M059J (cell line): ENCODE measurements around the gene CEL. TPM values are rescaled to one million over a fixed set of nuclear protein-coding genes. Genes with fewer than 3 reads are reported as not detected.
"Not testable (repeated sequence)": the region's sequence is repeated elsewhere in the genome, so short reads cannot be mapped to it uniquely, and the experiment has no call there.

Experiments
- DNase-seq: peaks from one replicate; pipeline ENCODE4 v3.0.0-alpha.2; 2012; ENCODE audit warnings: low read depth
- total RNA-seq: library from RNA; depleted of rRNA; stranded (reverse); fragments of >200 nt; shearing (Covaris generic); gene quantifications from 2 replicates; pipeline ENCODE4 v1.2.3, GENCODE V29; 2014

CEL gene
- total RNA-seq, 1 experiment from 2014 or later = 0.39 TPM

GRCh38 chr9:133083688-133084087 lies 21.9 kb downstream of the CEL start:
- not testable (repeated sequence) for DNase-seq

GRCh38 chr9:133086212-133086860 lies 24.6 kb downstream of the CEL start:
- not testable (repeated sequence) for DNase-seq

- no peak for DNase-seq
Observed at GRCh38 chr9:133086894-133087293, 25.1 kb downstream of the CEL start.

- no peak for DNase-seq
Observed at GRCh38 chr9:133087429-133088145, 25.8 kb downstream of the CEL start.

- no peak for DNase-seq
Observed at GRCh38 chr9:133088146-133088750, 26.5 kb downstream of the CEL start.

GRCh38 chr9:133088756-133089155 lies 27.0 kb downstream of the CEL start:
- no peak for DNase-seq

- DNase-seq = no peak
Observed at GRCh38 chr9:133089271-133089671, 27.5 kb downstream of the CEL start.

- DNase-seq = no peak
Observed at GRCh38 chr9:133090187-133090586, 28.4 kb downstream of the CEL start.

- no peak for DNase-seq
Observed at GRCh38 chr9:133090752-133091385, 29.1 kb downstream of the CEL start.

GRCh38 chr9:133094351-133094750 lies 32.6 kb downstream of the CEL start:
- not testable (repeated sequence) for DNase-seq

- DNase-seq = no peak
Observed at GRCh38 chr9:133094842-133095393, 33.1 kb downstream of the CEL start.

GRCh38 chr9:133098104-133098754 lies 36.4 kb downstream of the CEL start:
- DNase-seq = no peak

GRCh38 chr9:133098871-133099270 lies 37.1 kb downstream of the CEL start:
- DNase-seq = no peak

GRCh38 chr9:133099726-133100505 lies 38.1 kb downstream of the CEL start:
- no peak for DNase-seq

- DNase-seq = no peak
Observed at GRCh38 chr9:133100506-133101355, 39.0 kb downstream of the CEL start.

- DNase-seq = no peak
Observed at GRCh38 chr9:133101356-133102189, 39.8 kb downstream of the CEL start.

- DNase-seq = no peak
Observed at GRCh38 chr9:133102190-133103021, 40.6 kb downstream of the CEL start.
